Activated T-cell treated with anti-CD3 and anti-CD28 coated beads, Interleukin-2, amount 50 U/mL, for 24 hours (primary cell): ENCODE measurements around the gene CNPY4.

Source experiments
- DNase-seq: peaks from one replicate; pipeline ENCODE4 v3.0.0-alpha.2; 2020
- H3K27ac Mint-ChIP-seq: 2 replicates; pipeline ENCODE4 v1.8.0; 2020; ENCODE audit warnings: mild to moderate bottlenecking, mixed read lengths
- H3K27me3 Mint-ChIP-seq: 2 replicates; pipeline ENCODE4 v1.8.0; 2020; ENCODE audit warnings: mixed read lengths
- H3K36me3 Mint-ChIP-seq: 2 replicates; pipeline ENCODE4 v1.8.0; 2020; ENCODE audit warnings: low read depth, mixed read lengths
- H3K4me1 Mint-ChIP-seq: 2 replicates; pipeline ENCODE4 v1.8.0; 2020; ENCODE audit warnings: low read depth, mixed read lengths
- H3K4me3 Mint-ChIP-seq: 2 replicates; pipeline ENCODE4 v1.8.0; 2020; ENCODE audit warnings: mild to moderate bottlenecking, moderate library complexity, mixed read lengths
- H3K9me3 Mint-ChIP-seq: 2 replicates; pipeline ENCODE4 v1.8.0; 2020; ENCODE audit warnings: mixed read lengths

CNPY4 gene, protein sequence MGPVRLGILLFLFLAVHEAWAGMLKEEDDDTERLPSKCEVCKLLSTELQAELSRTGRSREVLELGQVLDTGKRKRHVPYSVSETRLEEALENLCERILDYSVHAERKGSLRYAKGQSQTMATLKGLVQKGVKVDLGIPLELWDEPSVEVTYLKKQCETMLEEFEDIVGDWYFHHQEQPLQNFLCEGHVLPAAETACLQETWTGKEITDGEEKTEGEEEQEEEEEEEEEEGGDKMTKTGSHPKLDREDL

DNA sequence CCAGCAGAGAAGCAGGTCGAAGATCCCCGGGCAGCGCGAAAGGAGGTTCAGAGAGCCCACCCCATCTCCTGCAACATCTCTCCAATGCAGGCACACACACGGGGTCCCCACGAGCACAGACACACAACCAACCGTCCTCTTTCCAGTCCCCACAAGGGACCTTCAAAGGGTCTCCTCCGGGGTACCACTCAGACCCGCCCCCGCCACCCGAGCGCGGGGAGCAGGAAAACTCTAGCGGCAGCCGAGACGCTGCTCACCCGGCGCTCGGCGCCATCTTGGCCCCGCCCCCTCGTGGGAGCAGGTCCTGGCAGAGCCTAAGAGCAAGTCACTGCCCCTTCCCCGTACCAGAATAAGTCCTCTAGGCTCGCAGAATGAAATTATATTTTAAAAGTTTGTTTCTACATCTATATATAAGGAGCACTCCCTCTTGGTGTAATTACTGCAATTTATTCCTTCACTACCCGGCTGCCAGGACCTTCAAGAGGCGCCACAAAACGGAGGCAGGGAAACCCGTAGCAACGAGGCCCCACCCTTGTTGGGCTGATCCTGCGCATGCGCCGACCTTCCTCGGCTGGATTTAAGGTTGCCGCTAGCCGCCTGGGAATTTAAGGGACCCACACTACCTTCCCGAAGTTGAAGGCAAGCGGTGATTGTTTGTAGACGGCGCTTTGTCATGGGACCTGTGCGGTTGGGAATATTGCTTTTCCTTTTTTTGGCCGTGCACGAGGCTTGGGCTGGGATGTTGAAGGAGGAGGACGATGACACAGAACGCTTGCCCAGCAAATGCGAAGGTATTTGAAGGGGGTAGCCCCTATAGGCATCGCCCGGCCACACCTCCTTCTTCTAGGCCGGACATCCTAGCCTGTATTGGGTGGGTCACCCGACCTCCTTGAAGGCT, at the start of gene CNPY4, which contains the start of gene TAF6:
Gene CNPY4 (plus strand): TSS at position 563 of the 898 bp plus-strand sequence. CDS start 111 bp downstream, at position 674.
Gene TAF6 (minus strand): TSS at position 287 of the 898 bp plus-strand sequence. CDS start 5,149 bp downstream, outside the sequence.
- Mint-ChIP-seq H3K27ac (peak within 1 kb of the TSS; percentile 99), H3K4me1 (peaks cover 31% of the 10 kb centered on the region), H3K4me3 (peak within 1 kb of the TSS; percentile 98), H3K9me3 (no peaks in the 10 kb centered on the region), H3K27me3 (no peaks in the 10 kb centered on the region), H3K36me3 (peaks cover 49% of the 10 kb centered on the region)
- peak; percentile 95 for DNase-seq

DNA sequence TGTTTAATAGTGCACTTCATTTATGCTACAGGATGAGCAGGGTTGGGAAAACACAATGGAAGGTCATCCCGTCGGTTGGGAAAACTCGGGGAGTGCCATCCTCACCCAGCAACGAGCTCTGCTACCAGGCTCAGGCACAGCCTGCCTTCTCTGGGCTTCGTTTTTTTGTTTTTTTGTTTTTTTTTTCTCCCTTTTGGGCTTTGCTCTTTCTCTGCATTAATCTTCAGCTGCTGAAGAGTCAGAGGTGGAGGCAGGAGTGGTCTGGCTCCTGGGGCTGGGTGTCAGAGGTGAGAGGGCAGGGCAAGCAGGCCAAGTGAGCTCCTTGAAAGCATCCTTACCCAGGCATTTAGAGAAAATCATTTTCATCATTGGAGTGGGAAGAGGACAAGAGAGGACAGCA, 49.4 kb upstream of the CNPY4 start:
- H3K9me3 Mint-ChIP-seq: peaks cover 30% of the 10 kb centered on the region

DNA sequence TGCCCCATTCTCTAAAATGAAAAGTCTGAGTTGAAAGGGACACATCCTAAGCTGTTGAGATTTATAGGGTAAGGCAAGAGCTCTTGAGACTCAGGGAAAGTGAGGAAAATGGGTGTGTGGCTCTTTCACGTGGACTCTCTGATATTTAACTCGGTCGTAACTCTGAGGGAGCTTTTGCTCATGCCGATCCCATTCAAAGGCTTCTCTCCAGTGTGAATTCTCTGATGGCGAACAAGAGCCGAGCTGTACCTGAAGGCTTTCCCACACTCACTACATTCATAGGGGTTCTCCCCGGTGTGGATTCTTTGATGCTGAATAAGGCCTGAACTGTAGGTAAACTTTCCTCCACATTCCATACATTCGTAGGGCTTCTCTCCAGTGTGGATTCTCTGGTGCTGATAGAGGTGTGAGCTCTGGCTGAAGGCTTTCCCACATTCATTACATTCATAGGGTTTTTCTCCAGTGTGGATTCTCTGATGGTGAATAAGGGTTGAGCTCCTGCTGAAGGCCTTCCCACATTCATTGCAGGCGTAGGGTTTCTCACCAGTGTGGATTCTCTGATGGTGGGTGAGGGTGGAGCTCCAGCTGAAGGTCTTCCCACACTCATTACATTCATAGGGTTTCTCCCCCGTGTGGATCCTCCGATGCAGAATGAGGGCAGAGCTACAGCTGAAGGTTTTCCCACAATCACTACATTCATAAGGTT, 48.3 kb upstream of the CNPY4 start:
- H3K9me3 Mint-ChIP-seq: peaks cover 30% of the 10 kb centered on the region
- H3K4me1 Mint-ChIP-seq: no peaks in the 10 kb centered on the region
- DNase-seq: no peak
- H3K36me3 Mint-ChIP-seq: peaks cover 89% of the 10 kb centered on the region
- H3K27ac Mint-ChIP-seq: no peak overlapping the region
- no peak overlapping the region for H3K4me3 Mint-ChIP-seq
- no peaks in the 10 kb centered on the region for H3K27me3 Mint-ChIP-seq

More for the DNA sequence above, 49.4 kb upstream of the CNPY4 start:
- Mint-ChIP-seq H3K36me3 (peaks cover 87% of the 10 kb centered on the region), H3K4me3 (no peak overlapping the region), H3K27me3 (no peaks in the 10 kb centered on the region), H3K27ac (no peak overlapping the region), H3K4me1 (no peaks in the 10 kb centered on the region)
- no peak for DNase-seq

DNA sequence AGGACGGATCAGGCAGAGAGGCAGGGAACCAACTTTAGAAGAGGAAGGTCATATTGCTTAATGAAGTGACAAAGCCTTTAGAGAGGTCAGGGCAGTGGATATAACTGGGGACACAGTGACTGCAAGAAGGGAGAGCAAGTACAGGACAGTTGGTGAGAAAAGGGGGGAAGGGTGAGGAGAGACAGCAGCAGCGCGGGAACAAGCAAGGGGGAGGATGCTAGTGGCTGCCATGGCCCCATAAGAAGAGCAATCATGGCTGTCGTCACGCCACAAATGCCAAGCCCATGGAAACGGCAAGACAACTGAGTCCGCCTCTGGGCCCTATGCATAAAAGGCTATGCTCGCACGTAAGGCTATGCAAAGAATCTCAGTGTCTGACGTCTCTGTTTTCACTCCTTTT, 47.0 kb upstream of the CNPY4 start:
- DNase-seq: no peak
- no peaks in the 10 kb centered on the region for H3K4me1 Mint-ChIP-seq
- H3K9me3 Mint-ChIP-seq: peaks cover 30% of the 10 kb centered on the region
- H3K4me3 Mint-ChIP-seq: no peak overlapping the region
- H3K36me3 Mint-ChIP-seq: peaks cover 95% of the 10 kb centered on the region
- H3K27me3 Mint-ChIP-seq: no peaks in the 10 kb centered on the region
- no peak overlapping the region for H3K27ac Mint-ChIP-seq

DNA sequence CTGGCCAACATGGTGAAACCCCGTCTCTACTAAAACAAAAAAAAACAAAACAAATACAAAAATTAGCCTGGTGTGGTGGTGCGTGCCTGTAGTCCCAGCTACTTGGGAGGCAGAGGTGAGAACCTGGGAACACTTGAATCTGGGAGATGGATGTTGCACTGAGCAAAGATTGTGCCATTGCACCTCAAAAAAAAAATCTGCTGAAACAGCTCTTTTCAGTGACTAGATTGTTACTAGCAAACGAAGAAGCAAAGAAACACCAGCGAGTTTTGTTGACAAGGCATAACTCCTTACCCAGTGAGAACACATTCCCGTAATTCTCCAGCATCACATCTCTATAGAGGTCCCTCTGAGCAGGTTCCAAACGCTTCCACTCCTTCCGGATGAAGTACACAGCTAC, 44.6 kb upstream of the CNPY4 start:
- Mint-ChIP-seq H3K27me3 (no peaks in the 10 kb centered on the region), H3K4me1 (peaks cover 10% of the 10 kb centered on the region), H3K36me3 (peaks cover 95% of the 10 kb centered on the region)

DNA sequence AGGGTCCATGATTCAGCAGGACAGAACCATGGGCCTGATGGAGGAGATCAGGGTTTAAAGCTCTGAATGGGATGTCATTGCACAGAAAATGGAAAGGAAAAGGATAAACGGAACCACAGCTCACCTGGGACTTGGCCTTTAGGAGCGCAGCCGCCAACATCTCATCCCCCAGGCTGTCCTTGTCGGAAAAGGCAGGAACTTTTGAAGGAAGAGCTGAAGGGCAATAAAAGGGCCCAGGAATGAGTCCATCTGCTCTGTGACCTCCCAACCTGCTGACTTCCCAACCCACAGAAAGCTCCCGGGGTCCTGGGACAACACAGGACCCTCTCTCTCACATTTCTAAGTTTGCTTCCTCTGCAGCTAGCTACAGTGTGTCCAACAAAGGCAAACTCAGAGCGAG, 44.0 kb upstream of the CNPY4 start:
- Mint-ChIP-seq H3K27me3 (no peaks in the 10 kb centered on the region), H3K36me3 (peaks cover 94% of the 10 kb centered on the region), H3K9me3 (peaks cover 25% of the 10 kb centered on the region), H3K4me3 (no peak overlapping the region), H3K4me1 (peaks cover 14% of the 10 kb centered on the region), H3K27ac (no peak overlapping the region)
- DNase-seq: no peak

More for the DNA sequence above, 44.6 kb upstream of the CNPY4 start:
- Mint-ChIP-seq H3K9me3 (peaks cover 30% of the 10 kb centered on the region), H3K27ac (no peak overlapping the region), H3K4me3 (no peak overlapping the region)
- no peak for DNase-seq

DNA sequence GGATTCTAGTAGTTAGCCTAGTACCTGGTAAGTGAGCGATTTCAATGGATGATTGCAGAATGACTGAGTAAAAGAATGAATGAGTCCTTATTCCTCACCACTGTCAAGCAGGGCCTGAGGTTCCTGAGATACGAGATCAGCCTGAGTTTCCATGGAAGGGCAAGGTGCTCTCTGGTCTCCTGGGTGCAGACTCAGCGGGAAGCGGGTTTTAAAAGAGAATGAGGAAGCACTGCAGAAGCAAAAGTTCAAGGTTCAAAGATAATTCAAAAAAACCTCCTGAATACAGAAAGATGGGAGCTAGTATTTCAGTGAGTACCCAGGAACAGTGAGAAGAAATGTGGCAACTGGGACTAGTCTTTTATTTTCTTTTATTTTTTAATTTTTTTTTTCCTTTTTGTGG, 42.2 kb upstream of the CNPY4 start:
- H3K36me3 Mint-ChIP-seq: peaks cover 82% of the 10 kb centered on the region
- peaks cover 7% of the 10 kb centered on the region for H3K9me3 Mint-ChIP-seq
- no peaks in the 10 kb centered on the region for H3K27me3 Mint-ChIP-seq
- no peak overlapping the region for H3K27ac Mint-ChIP-seq
- no peak for DNase-seq
- H3K4me3 Mint-ChIP-seq: no peak overlapping the region
- peaks cover 21% of the 10 kb centered on the region for H3K4me1 Mint-ChIP-seq

DNA sequence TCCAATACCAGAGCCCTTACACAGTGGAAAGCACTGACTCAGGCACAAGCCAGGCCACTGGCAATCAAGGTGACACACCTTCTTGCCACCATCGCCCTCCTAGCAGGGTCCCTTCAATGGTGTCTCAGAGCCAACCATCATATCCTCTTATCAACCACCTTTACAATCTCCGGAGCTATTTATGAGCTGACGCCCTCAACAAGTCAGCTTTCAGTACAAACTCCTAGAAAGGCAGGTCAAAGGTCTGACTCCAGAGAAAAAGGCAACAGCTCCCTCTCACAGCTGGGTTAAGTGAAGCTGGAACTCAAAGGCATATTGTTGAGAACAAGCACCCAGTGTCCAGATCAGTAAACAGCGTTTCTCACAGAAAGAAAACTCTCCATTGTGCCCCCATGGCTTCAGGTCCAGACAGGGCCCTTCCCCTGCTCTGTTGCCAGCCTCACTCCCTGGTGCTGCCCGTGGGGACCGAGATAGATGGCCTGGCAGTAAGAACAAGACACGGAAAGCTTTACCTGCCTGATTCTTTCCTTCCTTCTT, 40.3 kb upstream of the CNPY4 start:
- H3K4me3 Mint-ChIP-seq: peak overlapping the region; percentile 43

DNA sequence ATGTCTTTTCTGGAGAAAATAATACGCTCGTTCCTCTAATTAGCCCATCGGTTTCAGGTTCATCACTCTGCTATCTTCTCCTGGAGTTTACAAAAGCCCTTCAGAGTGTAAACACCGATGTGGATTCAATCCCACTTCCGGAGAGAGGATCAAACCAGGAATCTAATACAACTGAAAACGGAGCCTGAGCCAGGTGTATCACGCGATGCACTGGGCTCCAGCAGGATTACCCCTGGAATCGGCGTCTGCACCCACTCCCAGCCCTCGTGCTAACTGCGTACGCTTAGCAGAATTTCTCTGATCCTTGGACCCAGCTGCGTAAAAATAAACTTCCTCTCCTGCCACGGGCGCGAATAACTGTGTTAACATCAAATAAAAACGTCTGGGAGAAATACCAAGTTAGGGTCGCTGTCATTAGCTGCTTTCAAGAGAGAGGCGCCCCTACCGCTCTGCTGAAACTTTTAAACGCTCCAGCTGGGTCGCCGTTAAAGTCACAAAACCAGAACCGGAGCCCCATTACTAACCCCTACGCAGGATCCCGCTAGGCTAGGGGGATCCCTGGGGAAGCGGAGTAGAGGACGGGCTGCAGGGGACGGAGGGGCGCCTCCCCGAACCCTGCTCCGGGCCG, 38.4 kb upstream of the CNPY4 start:
- H3K36me3 Mint-ChIP-seq: peaks cover 44% of the 10 kb centered on the region
- H3K4me1 Mint-ChIP-seq: peaks cover 28% of the 10 kb centered on the region
- no peaks in the 10 kb centered on the region for H3K9me3 Mint-ChIP-seq
- no peaks in the 10 kb centered on the region for H3K27me3 Mint-ChIP-seq
- DNase-seq: no peak
- H3K4me3 Mint-ChIP-seq: peak overlapping the region; percentile 88
- peak overlapping the region; percentile 93 for H3K27ac Mint-ChIP-seq

More for the DNA sequence above, 40.3 kb upstream of the CNPY4 start:
- H3K9me3 Mint-ChIP-seq: no peaks in the 10 kb centered on the region
- peak overlapping the region; percentile 57 for H3K27ac Mint-ChIP-seq
- DNase-seq: no peak
- H3K36me3 Mint-ChIP-seq: peaks cover 63% of the 10 kb centered on the region
- H3K27me3 Mint-ChIP-seq: no peaks in the 10 kb centered on the region
- peaks cover 28% of the 10 kb centered on the region for H3K4me1 Mint-ChIP-seq

DNA sequence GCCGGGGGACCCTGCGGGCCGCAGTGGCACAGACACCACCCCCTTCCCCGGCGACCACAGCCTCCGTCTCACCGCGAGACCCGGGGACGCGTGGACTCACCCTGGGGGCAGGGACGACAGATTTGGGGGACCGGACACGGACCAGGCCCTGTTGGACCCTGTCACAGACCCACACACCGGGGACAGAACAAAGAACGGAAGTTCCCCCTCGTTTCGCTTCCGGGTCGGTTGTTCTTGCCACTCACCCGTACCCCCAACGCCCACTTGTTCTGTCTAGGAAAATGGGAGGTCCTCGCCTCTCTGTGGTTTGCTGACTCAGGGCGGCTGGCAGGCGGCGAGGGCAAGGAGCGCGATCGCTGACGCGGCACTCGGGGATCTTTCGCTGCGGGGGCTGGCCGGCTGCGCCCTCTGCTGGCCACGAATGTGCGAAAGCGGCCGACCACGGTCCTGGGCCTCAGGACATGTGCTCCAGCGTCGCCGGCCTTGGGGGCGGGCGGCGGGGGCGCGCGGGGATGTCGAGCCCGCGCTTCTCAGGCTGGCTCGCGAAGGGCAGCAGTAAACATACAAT, 37.8 kb upstream of the CNPY4 start, which contains the start of gene ZNF3:
Gene ZNF3 (minus strand): TSS at position 189 of the 568 bp plus-strand sequence. CDS start 4,366 bp downstream, outside the sequence.
- H3K4me1 Mint-ChIP-seq: peaks cover 28% of the 10 kb centered on the region
- H3K4me3 Mint-ChIP-seq: peak within 1 kb of the TSS; percentile 88
- peaks cover 38% of the 10 kb centered on the region for H3K36me3 Mint-ChIP-seq
- H3K27ac Mint-ChIP-seq: peak within 1 kb of the TSS; percentile 93
- H3K9me3 Mint-ChIP-seq: no peaks in the 10 kb centered on the region
- H3K27me3 Mint-ChIP-seq: no peaks in the 10 kb centered on the region
- DNase-seq: peak; percentile 98

DNA sequence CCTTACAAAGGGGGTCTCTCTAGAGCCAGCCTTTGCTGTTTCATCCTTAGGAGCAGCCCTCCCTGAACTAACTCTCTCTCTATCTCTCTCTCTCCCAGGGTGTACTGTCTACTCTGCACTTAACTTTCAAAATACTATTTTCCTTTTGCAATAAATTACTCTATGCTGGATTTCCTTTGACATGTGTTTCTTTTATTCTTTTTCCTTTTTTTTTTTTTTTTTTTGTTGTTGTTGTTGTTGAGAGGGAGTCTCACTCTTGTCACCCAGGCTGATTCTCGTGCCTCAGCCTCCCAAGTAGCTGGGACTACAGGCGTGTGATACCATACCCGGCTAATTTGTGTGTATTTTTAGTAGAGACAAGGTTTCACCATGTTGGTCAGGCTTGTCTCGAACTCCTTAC, 36.5 kb upstream of the CNPY4 start:
- no peak for DNase-seq
- peaks cover 35% of the 10 kb centered on the region for H3K4me1 Mint-ChIP-seq
- peak overlapping the region; percentile 88 for H3K4me3 Mint-ChIP-seq

DNA sequence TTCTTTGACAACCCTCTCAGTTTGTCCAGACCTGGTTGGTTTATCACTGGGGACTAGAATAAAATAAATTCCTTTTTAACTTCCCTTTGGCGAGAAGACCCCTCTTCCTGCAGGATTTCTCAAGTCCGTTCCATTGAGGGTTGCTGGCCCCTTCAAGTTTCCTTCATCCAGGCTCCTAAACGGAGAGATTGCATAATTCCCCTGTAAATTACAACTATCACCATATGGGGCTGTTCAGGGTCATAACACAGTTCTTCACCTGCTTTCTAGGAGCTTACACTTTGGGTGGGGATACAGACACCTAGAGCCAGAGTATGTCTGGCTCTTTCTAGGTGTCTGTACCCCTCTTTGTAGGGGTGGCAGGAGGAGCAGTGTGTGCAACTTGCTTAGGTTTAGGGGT, 33.9 kb upstream of the CNPY4 start:
- no peak overlapping the region for H3K4me3 Mint-ChIP-seq
- no peaks in the 10 kb centered on the region for H3K27me3 Mint-ChIP-seq
- peaks cover 26% of the 10 kb centered on the region for H3K36me3 Mint-ChIP-seq
- no peak for DNase-seq
- H3K27ac Mint-ChIP-seq: no peak overlapping the region
- H3K4me1 Mint-ChIP-seq: peaks cover 38% of the 10 kb centered on the region
- no peaks in the 10 kb centered on the region for H3K9me3 Mint-ChIP-seq

More for the DNA sequence above, 36.5 kb upstream of the CNPY4 start:
- H3K27me3 Mint-ChIP-seq: no peaks in the 10 kb centered on the region
- H3K27ac Mint-ChIP-seq: peak overlapping the region; percentile 93
- no peaks in the 10 kb centered on the region for H3K9me3 Mint-ChIP-seq
- H3K36me3 Mint-ChIP-seq: peaks cover 27% of the 10 kb centered on the region

DNA sequence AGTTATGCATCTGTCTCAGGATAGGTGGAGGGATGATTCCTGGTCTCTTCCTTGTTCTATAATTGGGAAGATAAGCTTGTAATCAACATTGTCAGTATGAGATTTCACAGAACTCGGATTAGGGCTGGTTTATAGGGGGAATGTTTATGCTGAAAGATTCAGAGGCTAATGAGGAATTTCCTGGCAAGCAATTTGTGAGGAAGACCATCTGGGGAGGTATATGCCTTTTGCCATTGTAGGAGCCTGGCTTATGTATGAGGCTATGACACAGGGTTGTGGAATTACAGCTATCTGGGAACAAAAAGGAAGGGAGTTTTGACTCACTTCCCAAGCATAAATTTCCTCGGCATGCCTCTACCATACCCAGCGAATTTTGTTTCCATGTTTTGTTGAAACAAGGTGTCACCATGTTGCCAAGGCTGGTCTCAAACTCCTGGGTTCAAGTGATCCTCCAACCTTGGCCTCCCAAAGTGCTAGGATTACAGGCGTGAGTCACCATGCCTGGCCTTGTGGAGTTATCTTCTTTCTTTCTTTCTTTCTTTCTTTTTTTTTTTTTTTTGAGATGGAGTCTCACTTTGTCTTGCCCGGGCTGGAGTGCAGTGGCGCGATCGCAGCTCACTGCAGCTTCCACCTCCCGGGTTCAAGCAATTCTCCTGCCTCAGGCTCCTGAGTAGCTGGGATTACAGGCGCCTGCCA, 32.2 kb upstream of the CNPY4 start:
- DNase-seq: no peak
- H3K36me3 Mint-ChIP-seq: peaks cover 36% of the 10 kb centered on the region
- no peaks in the 10 kb centered on the region for H3K27me3 Mint-ChIP-seq
- no peak overlapping the region for H3K4me3 Mint-ChIP-seq
- H3K9me3 Mint-ChIP-seq: no peaks in the 10 kb centered on the region
- H3K4me1 Mint-ChIP-seq: peaks cover 48% of the 10 kb centered on the region
- peak overlapping the region; percentile 97 for H3K27ac Mint-ChIP-seq
